Muscle of leg (tissue), 16 donors: Measurements from ENCODE around the gene PAQR8. TPM values are rescaled to one million over a fixed set of nuclear protein-coding genes. Genes with fewer than 3 reads are reported as not detected.
A peak's percentile ranks its signal among the peaks of the same experiment; 100 is the strongest.

Experiments
- DNase-seq: peaks from one replicate; pipeline ENCODE4 v3.0.0; 2013
- H3K27ac ChIP-seq: one replicate; pipeline ENCODE4 v1.5.1; 2013; ENCODE audit warnings: mild to moderate bottlenecking, low read length, control low read depth
- H3K27me3 ChIP-seq: one replicate; pipeline ENCODE4 v1.6.1; 2013; ENCODE audit warnings: low read length; ENCODE audit not compliant: control insufficient read depth, insufficient read depth
- H3K36me3 ChIP-seq: one replicate; pipeline ENCODE4 v1.6.1; 2013; ENCODE audit warnings: low read length; ENCODE audit not compliant: control insufficient read depth, insufficient read depth
- H3K4me1 ChIP-seq: one replicate; pipeline ENCODE4 v1.6.1; 2013; ENCODE audit warnings: low read length; ENCODE audit not compliant: control insufficient read depth, insufficient read depth
- H3K4me3 ChIP-seq: one replicate; pipeline ENCODE4 v1.5.1; 2013; ENCODE audit warnings: low read length, control low read depth
- H3K9me3 ChIP-seq: replicated peaks from 2 replicates; pipeline ENCODE4 v1.6.1; 2013; ENCODE audit warnings: low read depth, low read length; ENCODE audit not compliant: control insufficient read depth
- WGBS: methylation state at CpG from one replicate; pipeline ENCODE4 v1.1.5; 2013; ENCODE audit warnings: missing lambda C conversion rate; ENCODE audit not compliant: insufficient coverage; 5-methylcytosine and 5-hydroxymethylcytosine counted together
- long read RNA-seq, 11 donors: transcript quantifications; one replicate each; lab custom pipeline, GENCODE V29; 2026
- polyA plus RNA-seq, 8 donors: library from polyadenylated mRNA; unstranded; fragments of 120-200 nt; gene quantifications; one replicate each; pipeline versions ENCODE4 v1.2.1 to v1.2.3, GENCODE V29; 2013; ENCODE audit warnings: inconsistent platforms in 1 of 8, low replicate concordance in 1 of 8; ENCODE audit not compliant: insufficient read length in 8 of 8, insufficient read depth in 1 of 8
- total RNA-seq: library from RNA; stranded (reverse); fragments of 120-200 nt; gene quantifications from one replicate; pipeline ENCODE4 v1.2.4, GENCODE V29; 2013

PAQR8 gene, protein sequence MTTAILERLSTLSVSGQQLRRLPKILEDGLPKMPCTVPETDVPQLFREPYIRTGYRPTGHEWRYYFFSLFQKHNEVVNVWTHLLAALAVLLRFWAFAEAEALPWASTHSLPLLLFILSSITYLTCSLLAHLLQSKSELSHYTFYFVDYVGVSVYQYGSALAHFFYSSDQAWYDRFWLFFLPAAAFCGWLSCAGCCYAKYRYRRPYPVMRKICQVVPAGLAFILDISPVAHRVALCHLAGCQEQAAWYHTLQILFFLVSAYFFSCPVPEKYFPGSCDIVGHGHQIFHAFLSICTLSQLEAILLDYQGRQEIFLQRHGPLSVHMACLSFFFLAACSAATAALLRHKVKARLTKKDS
- total RNA-seq = 4.7 TPM
- polyA plus RNA-seq = 1 to 10 TPM; 5.1 to 9.8 (median 6.8) TPM
- long read RNA-seq, donor 1, full-length matches to known transcripts = 4 of 4 reads
- long read RNA-seq, donor 1, partial matches to known transcripts = 0 of 4 reads
- long read RNA-seq, donor 1, other reads (novel, unspliced or antisense) = 0 of 4 reads
- long read RNA-seq, donor 2 = 0 reads
- long read RNA-seq, donor 3, full-length matches to known transcripts = 1 of 1 reads
- long read RNA-seq, donor 3, partial matches to known transcripts = 0 of 1 reads
- long read RNA-seq, donor 3, other reads (novel, unspliced or antisense) = 0 of 1 reads
- long read RNA-seq, donor 4, full-length matches to known transcripts = 1 of 1 reads
- long read RNA-seq, donor 4, partial matches to known transcripts = 0 of 1 reads
- long read RNA-seq, donor 4, other reads (novel, unspliced or antisense) = 0 of 1 reads
- long read RNA-seq, donor 5, full-length matches to known transcripts = 3 of 3 reads
- long read RNA-seq, donor 5, partial matches to known transcripts = 0 of 3 reads
- long read RNA-seq, donor 5, other reads (novel, unspliced or antisense) = 0 of 3 reads
- long read RNA-seq, donor 6, full-length matches to known transcripts = 4 of 4 reads
- long read RNA-seq, donor 6, partial matches to known transcripts = 0 of 4 reads
- long read RNA-seq, donor 6, other reads (novel, unspliced or antisense) = 0 of 4 reads
- long read RNA-seq, donor 7, full-length matches to known transcripts = 5 of 5 reads
- long read RNA-seq, donor 7, partial matches to known transcripts = 0 of 5 reads
- long read RNA-seq, donor 7, other reads (novel, unspliced or antisense) = 0 of 5 reads
- long read RNA-seq, donor 8, full-length matches to known transcripts = 1 of 1 reads
- long read RNA-seq, donor 8, partial matches to known transcripts = 0 of 1 reads
- long read RNA-seq, donor 8, other reads (novel, unspliced or antisense) = 0 of 1 reads
- long read RNA-seq, donor 9, full-length matches to known transcripts = 1 of 1 reads
- long read RNA-seq, donor 9, partial matches to known transcripts = 0 of 1 reads
- long read RNA-seq, donor 9, other reads (novel, unspliced or antisense) = 0 of 1 reads
- long read RNA-seq, donor 10, full-length matches to known transcripts = 1 of 1 reads
- long read RNA-seq, donor 10, partial matches to known transcripts = 0 of 1 reads
- long read RNA-seq, donor 10, other reads (novel, unspliced or antisense) = 0 of 1 reads
- long read RNA-seq, donor 11, full-length matches to known transcripts = 6 of 6 reads
- long read RNA-seq, donor 11, partial matches to known transcripts = 0 of 6 reads
- long read RNA-seq, donor 11, other reads (novel, unspliced or antisense) = 0 of 6 reads

- peak within 1 kb of the TSS; percentile 89 for H3K4me3 ChIP-seq
- under 1% methylated on average over 69 of the region's 69 CpGs for WGBS
- H3K9me3 ChIP-seq = no peaks in the 10 kb centered on the region
- peaks cover 12% of the 10 kb centered on the region for H3K4me1 ChIP-seq
- DNase-seq = peak; percentile 92
- no peaks in the 10 kb centered on the region for H3K36me3 ChIP-seq
- H3K27ac ChIP-seq = peak within 1 kb of the TSS; percentile 89
- H3K27me3 ChIP-seq = peaks cover 2% of the 10 kb centered on the region
Measured at GRCh38 chr6:52361945-52362442, at the start of gene PAQR8. TSS of gene PAQR8 (plus strand) at chr6:52362151. CDS start at chr6:52403214, 41,063 bp downstream.

DNA sequence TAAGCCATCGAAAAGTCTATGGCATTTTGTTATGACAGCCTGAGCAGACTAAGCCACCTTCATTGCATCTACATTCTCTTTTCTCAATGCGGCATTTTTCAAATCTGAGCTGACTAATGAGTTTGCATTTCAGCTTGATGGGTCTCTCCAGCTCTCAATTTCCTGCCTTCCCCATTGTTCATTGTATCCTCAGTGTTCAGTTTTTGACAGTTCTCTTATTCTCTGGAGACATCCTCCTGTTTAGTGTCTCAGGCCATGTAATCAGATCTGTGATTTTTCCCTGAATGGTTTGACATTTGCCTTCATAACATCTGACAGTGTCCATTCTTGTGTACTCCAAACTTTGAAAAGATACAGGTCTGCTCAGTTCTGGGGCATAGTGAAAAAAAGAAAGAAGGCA lies 49.5 kb upstream of the PAQR8 start:
- Histone ChIP-seq H3K9me3 (no peaks in the 10 kb centered on the region), H3K27me3 (no peaks in the 10 kb centered on the region), H3K36me3 (no peaks in the 10 kb centered on the region), H3K4me3 (no peak overlapping the region), H3K4me1 (peaks cover 4% of the 10 kb centered on the region), H3K27ac (no peak overlapping the region)
- DNase-seq = no peak
- 88% methylated on average over 2 of the region's 2 CpGs for WGBS

GRCh38 chr6:52314752-52315151 lies 47.2 kb upstream of the PAQR8 start:
- DNase-seq = no peak
- H3K4me3 ChIP-seq = no peak overlapping the region
- 78% methylated on average over 1 of the region's 2 CpGs for WGBS
- no peaks in the 10 kb centered on the region for H3K4me1 ChIP-seq
- no peak overlapping the region for H3K27ac ChIP-seq
- H3K36me3 ChIP-seq = no peaks in the 10 kb centered on the region
- H3K27me3 ChIP-seq = no peaks in the 10 kb centered on the region
- H3K9me3 ChIP-seq = no peaks in the 10 kb centered on the region

GRCh38 chr6:52317211-52317610 lies 44.7 kb upstream of the PAQR8 start:
- DNase-seq = no peak
- H3K36me3 ChIP-seq = no peaks in the 10 kb centered on the region
- no peaks in the 10 kb centered on the region for H3K9me3 ChIP-seq
- no peaks in the 10 kb centered on the region for H3K27me3 ChIP-seq
- no peak overlapping the region for H3K27ac ChIP-seq
- whole genome bisulfite sequencing = 60% methylated on average over 1 of the region's 1 CpG
- H3K4me3 ChIP-seq = no peak overlapping the region
- no peaks in the 10 kb centered on the region for H3K4me1 ChIP-seq

DNA sequence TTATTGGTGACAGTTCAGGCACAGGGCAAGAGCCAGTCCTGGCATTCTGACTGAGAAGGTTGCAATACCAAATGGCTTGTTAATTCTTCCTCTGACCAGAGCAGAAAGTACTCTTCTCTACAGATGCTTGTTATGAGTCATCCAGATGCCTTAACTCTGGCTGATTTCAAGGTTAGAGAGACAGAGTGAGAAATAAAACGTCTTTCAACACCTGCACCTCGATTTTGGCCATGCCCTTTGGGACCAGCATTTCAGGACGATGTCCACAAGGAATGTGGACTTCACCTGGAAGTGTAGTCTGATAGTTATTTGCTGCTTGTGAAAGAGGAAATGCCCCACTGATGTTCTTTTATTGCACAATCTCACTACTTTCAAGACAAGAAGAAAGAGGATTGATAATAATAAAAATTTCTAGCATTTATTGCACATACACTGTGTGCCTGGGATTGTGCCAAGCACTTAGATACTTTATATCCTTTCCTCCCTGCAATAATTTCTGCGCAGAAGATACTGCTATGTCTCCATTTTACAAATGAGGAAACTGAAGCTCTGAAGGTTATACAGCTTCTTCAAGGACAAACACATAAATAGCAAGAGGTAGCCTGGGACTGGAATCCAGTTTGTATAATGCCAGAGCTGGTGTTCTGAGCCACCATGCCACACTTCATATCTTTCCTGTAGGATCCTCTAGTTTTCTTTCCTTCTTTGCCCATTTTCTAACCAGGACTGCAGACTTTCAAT lies 43.9 kb upstream of the PAQR8 start:
- H3K36me3 ChIP-seq = no peaks in the 10 kb centered on the region
- no peaks in the 10 kb centered on the region for H3K9me3 ChIP-seq
- WGBS = 70% methylated on average over 2 of the region's 4 CpGs
- no peak overlapping the region for H3K27ac ChIP-seq
- DNase-seq = no peak
- no peaks in the 10 kb centered on the region for H3K27me3 ChIP-seq
- no peaks in the 10 kb centered on the region for H3K4me1 ChIP-seq
- H3K4me3 ChIP-seq = no peak overlapping the region

DNA sequence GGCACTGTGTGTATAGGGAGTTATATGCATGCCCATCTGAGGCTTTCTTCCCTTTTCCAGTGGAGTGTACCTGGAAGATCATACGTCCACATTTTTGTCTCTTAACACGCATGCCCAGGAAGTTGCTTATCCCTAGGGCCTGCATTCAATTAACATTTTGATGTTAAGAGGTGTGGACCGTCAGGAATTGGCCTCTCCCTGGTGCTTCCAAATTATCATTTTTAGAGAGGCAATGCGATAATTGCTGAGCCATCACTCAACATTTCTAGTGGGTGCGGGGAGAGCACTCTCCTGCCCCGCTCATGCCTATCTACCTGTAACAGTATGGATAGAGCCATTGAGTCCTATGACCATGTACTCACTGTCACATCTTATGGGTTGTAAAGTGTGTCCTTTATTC lies 37.8 kb upstream of the PAQR8 start:
- H3K27ac ChIP-seq = no peak overlapping the region
- H3K4me1 ChIP-seq = no peaks in the 10 kb centered on the region
- H3K9me3 ChIP-seq = no peaks in the 10 kb centered on the region
- DNase-seq = no peak
- WGBS = no CpG with 5 or more reads among the region's 6 CpGs
- H3K27me3 ChIP-seq = no peaks in the 10 kb centered on the region
- H3K4me3 ChIP-seq = no peak overlapping the region
- no peaks in the 10 kb centered on the region for H3K36me3 ChIP-seq

GRCh38 chr6:52325695-52326471 lies 36.1 kb upstream of the PAQR8 start:
- H3K4me3 ChIP-seq = no peak overlapping the region
- no peaks in the 10 kb centered on the region for H3K9me3 ChIP-seq
- no peak overlapping the region for H3K27ac ChIP-seq
- H3K27me3 ChIP-seq = no peaks in the 10 kb centered on the region
- no peaks in the 10 kb centered on the region for H3K4me1 ChIP-seq
- 37% methylated on average over 8 of the region's 14 CpGs for WGBS
- no peak for DNase-seq
- no peaks in the 10 kb centered on the region for H3K36me3 ChIP-seq

GRCh38 chr6:52326540-52327364 lies 35.2 kb upstream of the PAQR8 start:
- H3K9me3 ChIP-seq = no peaks in the 10 kb centered on the region
- no peaks in the 10 kb centered on the region for H3K4me1 ChIP-seq
- no peaks in the 10 kb centered on the region for H3K27me3 ChIP-seq
- no peak for DNase-seq
- no peak overlapping the region for H3K4me3 ChIP-seq
- H3K27ac ChIP-seq = no peak overlapping the region
- WGBS = 80% methylated on average over 1 of the region's 3 CpGs
- no peaks in the 10 kb centered on the region for H3K36me3 ChIP-seq
